KG1 (cell line): Measurements from ENCODE around the gene SORL1.
"Not testable (repeated sequence)": the region's sequence is repeated elsewhere in the genome, so short reads cannot be mapped to it uniquely, and the experiment has no call there.

Experiments used
- DNase-seq: peaks from one replicate; lab custom pipeline; 2025; lab: John Stamatoyannopoulos, UW

The SORL1 gene

GRCh38 chr11:121634889-121635288 is 182.8 kb downstream of the SORL1 start:
- DNase-seq: no peak

GRCh38 chr11:121636081-121636799 is 184.1 kb downstream of the SORL1 start:
- DNase-seq: no peak

GRCh38 chr11:121636800-121637176 is 184.7 kb downstream of the SORL1 start:
- no peak for DNase-seq

GRCh38 chr11:121637587-121637986 is 185.5 kb downstream of the SORL1 start:
- not testable (repeated sequence) for DNase-seq

GRCh38 chr11:121643479-121644186 is 191.5 kb downstream of the SORL1 start:
- no peak for DNase-seq

- DNase-seq: no peak
These were observed 192.0 kb downstream of the SORL1 start for GRCh38 chr11:121644187-121644512.

- DNase-seq: no peak
These were observed 192.9 kb downstream of the SORL1 start for GRCh38 chr11:121645001-121645400.

GRCh38 chr11:121645596-121645995 is 193.5 kb downstream of the SORL1 start:
- no peak for DNase-seq

- DNase-seq: no peak
These were observed 196.2 kb downstream of the SORL1 start for GRCh38 chr11:121648306-121648705.

GRCh38 chr11:121649798-121650197 is 197.7 kb downstream of the SORL1 start:
- no peak for DNase-seq

- no peak for DNase-seq
These were observed 198.5 kb downstream of the SORL1 start for GRCh38 chr11:121650351-121651256.

GRCh38 chr11:121651257-121651605 is 199.1 kb downstream of the SORL1 start:
- no peak for DNase-seq

- no peak for DNase-seq
These were observed 200.9 kb downstream of the SORL1 start for GRCh38 chr11:121652971-121653370.

- DNase-seq: no peak
These were observed 202.2 kb downstream of the SORL1 start for GRCh38 chr11:121654259-121654842.

GRCh38 chr11:121654843-121655536 is 202.9 kb downstream of the SORL1 start:
- no peak for DNase-seq

GRCh38 chr11:121655537-121656327 is 203.6 kb downstream of the SORL1 start:
- peak; percentile 95 for DNase-seq

- DNase-seq: no peak
These were observed 204.4 kb downstream of the SORL1 start for GRCh38 chr11:121656328-121657090.

GRCh38 chr11:121657146-121657545 is 205.0 kb downstream of the SORL1 start:
- DNase-seq: no peak

- no peak for DNase-seq
These were observed 207.7 kb downstream of the SORL1 start for GRCh38 chr11:121659811-121660210.

GRCh38 chr11:121661880-121662486 is 209.9 kb downstream of the SORL1 start:
- no peak for DNase-seq
